DOHH2 (cell line): Measurements from ENCODE around the gene SLC29A4.
"Not testable (repeated sequence)": the region's sequence is repeated elsewhere in the genome, so short reads cannot be mapped to it uniquely, and the experiment has no call there.

ENCODE experiments used
- EZH2phosphoT487 ChIP-seq: fragments of 200-600 bp; sonication (generic); IDR thresholded peaks from 2 replicates; pipeline ENCODE4 v1.6.1; 2017; ENCODE audit warnings: borderline replicate concordance, mild to moderate bottlenecking, antibody characterized with exemption, low read length, moderate library complexity, mixed read lengths
- TF ChIP-seq, protein P1 (sequence below): fragments of 200-600 bp; sonication (generic); IDR thresholded peaks from one replicate; pipeline ENCODE4 v1.5.1; 2014; ENCODE audit warnings: antibody characterized with exemption, mild to moderate bottlenecking, low read depth, low read length; ENCODE audit not compliant: poor library complexity, severe bottlenecking

- TF ChIP-seq, protein P1, sequence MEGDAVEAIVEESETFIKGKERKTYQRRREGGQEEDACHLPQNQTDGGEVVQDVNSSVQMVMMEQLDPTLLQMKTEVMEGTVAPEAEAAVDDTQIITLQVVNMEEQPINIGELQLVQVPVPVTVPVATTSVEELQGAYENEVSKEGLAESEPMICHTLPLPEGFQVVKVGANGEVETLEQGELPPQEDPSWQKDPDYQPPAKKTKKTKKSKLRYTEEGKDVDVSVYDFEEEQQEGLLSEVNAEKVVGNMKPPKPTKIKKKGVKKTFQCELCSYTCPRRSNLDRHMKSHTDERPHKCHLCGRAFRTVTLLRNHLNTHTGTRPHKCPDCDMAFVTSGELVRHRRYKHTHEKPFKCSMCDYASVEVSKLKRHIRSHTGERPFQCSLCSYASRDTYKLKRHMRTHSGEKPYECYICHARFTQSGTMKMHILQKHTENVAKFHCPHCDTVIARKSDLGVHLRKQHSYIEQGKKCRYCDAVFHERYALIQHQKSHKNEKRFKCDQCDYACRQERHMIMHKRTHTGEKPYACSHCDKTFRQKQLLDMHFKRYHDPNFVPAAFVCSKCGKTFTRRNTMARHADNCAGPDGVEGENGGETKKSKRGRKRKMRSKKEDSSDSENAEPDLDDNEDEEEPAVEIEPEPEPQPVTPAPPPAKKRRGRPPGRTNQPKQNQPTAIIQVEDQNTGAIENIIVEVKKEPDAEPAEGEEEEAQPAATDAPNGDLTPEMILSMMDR = not testable (repeated sequence)
- not testable (repeated sequence) for TF ChIP-seq EZH2phosphoT487
Measured at GRCh38 chr7:5275510-5275909, 7.2 kb upstream of the SLC29A4 start.
